GM20000 (cell line): ENCODE data around the gene CDR2L.
"Not testable (repeated sequence)": the region's sequence is repeated elsewhere in the genome, so short reads cannot be mapped to it uniquely, and the experiment has no call there.

Experiments used
- DNase-seq: peaks from one replicate; pipeline ENCODE4 v3.0.0; 2012; ENCODE audit warnings: low spot score
- CTCF ChIP-seq: IDR thresholded peaks from 2 replicates; pipeline ENCODE4 v1.5.1; 2012; ENCODE audit warnings: mild to moderate bottlenecking, control low read depth; ENCODE audit errors: extremely low read depth, missing control alignments

Gene CDR2L

GRCh38 chr17:75003070-75003956 is 15.9 kb downstream of the CDR2L start:
- TF ChIP-seq CTCF = no peak
- DNase-seq = peak; percentile 13

GRCh38 chr17:75003957-75004355 is 16.5 kb downstream of the CDR2L start:
- no peak for DNase-seq
- no peak for TF ChIP-seq CTCF

- DNase-seq = peak; percentile 8
- TF ChIP-seq CTCF = no peak
Observed at GRCh38 chr17:75004371-75004770, 16.9 kb downstream of the CDR2L start.

DNA sequence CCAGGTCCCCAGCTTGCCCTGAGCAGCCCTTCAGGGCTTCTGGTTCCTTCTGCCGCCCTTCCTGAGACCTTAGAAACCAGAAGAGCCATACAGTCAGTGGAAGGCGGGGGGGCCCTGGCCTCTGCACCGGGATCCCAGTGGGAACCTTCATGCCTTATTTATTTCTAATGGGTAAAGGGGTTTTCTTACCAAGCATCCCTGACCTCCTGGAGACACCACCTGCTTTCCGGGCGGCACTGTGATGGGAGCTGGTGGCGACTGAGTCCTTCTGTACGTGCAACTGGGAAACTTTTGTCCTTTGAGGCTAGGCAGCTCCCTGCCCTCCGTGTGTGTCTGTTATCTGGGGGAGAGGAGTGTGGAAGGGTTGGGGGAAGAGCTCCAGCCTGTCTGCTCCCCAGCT is 17.9 kb downstream of the CDR2L start:
- peak; percentile 15 for DNase-seq
- no peak for TF ChIP-seq CTCF

GRCh38 chr17:75006084-75006483 is 18.7 kb downstream of the CDR2L start:
- not testable (repeated sequence) for DNase-seq

GRCh38 chr17:75006653-75007052 is 19.2 kb downstream of the CDR2L start:
- peak; percentile 45 for DNase-seq
- TF ChIP-seq CTCF = no peak

DNA sequence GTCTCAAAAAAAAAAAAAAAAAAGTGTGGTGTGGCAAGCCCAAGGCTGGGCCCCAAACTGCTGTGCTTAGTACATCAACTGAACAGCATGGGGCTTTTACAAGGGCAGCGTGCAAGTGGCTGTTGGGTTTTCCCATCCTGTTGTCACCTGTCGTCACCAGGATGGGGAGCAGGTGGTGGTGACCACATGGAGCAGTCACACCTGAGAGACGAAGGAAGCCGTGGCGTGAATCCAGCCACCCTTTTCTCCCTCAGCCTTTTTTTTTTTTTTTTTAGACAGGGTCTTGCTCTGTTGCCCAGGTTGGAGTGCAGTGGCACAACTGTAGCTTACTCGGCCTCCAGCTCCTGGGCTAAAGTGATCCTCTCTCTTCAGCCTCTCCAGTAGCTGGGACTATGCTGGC is 20.9 kb downstream of the CDR2L start:
- no peak for TF ChIP-seq CTCF
- DNase-seq = peak; percentile 19
